Stomach (tissue), 9 donors: ENCODE data around the gene SEMA3A. TPM values are rescaled to one million over a fixed set of nuclear protein-coding genes. Genes with fewer than 3 reads are reported as not detected.

Source experiments
- DNase-seq, 2 donors: peaks; one replicate each; pipeline versions ENCODE4 v3.0.0 to v3.0.0-alpha.2; 2013 to 2019
- H3K27ac ChIP-seq, 5 donors: fragments of 200-600 bp in 4 of 5; sonication (generic) in 4 of 5; one replicate each; pipeline ENCODE4 v1.5.1; 2013 to 2019; ENCODE audit warnings: mild to moderate bottlenecking in 1 of 5, moderate library complexity in 1 of 5
- H3K27me3 ChIP-seq, 3 donors: fragments of 200-600 bp; sonication (generic); one replicate each; pipeline ENCODE4 v1.5.1; 2017 to 2019; ENCODE audit warnings: mixed run types in 1 of 3
- H3K36me3 ChIP-seq, 4 donors: fragments of 200-600 bp; sonication (generic); 1 replicate in 3 of 4; 2 replicates in 1 of 4; pipeline ENCODE4 v1.5.1; 2016 to 2019
- H3K4me1 ChIP-seq, 4 donors: fragments of 200-600 bp; sonication (generic); one replicate each; pipeline ENCODE4 v1.5.1; 2016 to 2019
- H3K4me3 ChIP-seq, 4 donors: fragments of 200-600 bp; sonication (generic) in 3 of 4; one replicate each; pipeline ENCODE4 v1.5.1; 2016 to 2019; ENCODE audit warnings: mild to moderate bottlenecking in 1 of 4
- H3K9me3 ChIP-seq, 4 donors: fragments of 200-600 bp; sonication (generic); one replicate each; pipeline ENCODE4 v1.5.1; 2016 to 2019
- EP300 ChIP-seq: sonication (generic); formaldehyde crosslinking; IDR thresholded peaks from one replicate; pipeline ENCODE4 v1.6.1; 2017; ENCODE audit warnings: antibody characterized with exemption
- POLR2A ChIP-seq, 4 donors: fragments of 450-650 bp; IDR thresholded peaks; one replicate each; pipeline ENCODE4 v1.6.1; 2016; ENCODE audit warnings: antibody characterized with exemption in 4 of 4, control low read depth in 2 of 4, mild to moderate bottlenecking in 1 of 4, moderate library complexity in 1 of 4
- POLR2AphosphoS5 ChIP-seq, 3 donors: sonication (generic); formaldehyde crosslinking; IDR thresholded peaks; one replicate each; pipeline ENCODE4 v1.6.1; 2016; ENCODE audit warnings: antibody characterized with exemption in 3 of 3
- WGBS, 5 donors: extraction: QIAGEN DNeasy Blood & Tissue Kit in 3 of 5; methylation state at CpG; one replicate each; pipeline versions ENCODE4 v1.1.5 to v1.1.7; 2013 to 2018; 5-methylcytosine and 5-hydroxymethylcytosine counted together
- intact Hi-C: fragments of 100-400 bp; cut with DNase I; formaldehyde crosslinking; loops from one replicate; pipeline ENCODE4 v1.15.1; 2023; ENCODE audit warnings: low total_unique reads
- polyA plus RNA-seq, 3 donors: library from polyadenylated mRNA; stranded (reverse); fragments of 200-250 nt; gene quantifications; one replicate each; pipeline ENCODE4 v1.2.3, GENCODE V29; 2013
- total RNA-seq, 5 donors: library from RNA; depleted of rRNA; stranded (reverse); fragments of >200 nt; gene quantifications; one replicate each; pipeline versions ENCODE4 v1.1.0 to v1.2.3, GENCODE V29; 2014 to 2016
- TF ChIP-seq, protein P1 (sequence below), 7 experiments: fragments of 450-650 bp in 4 of 7; fragments of 200-600 bp in 3 of 7; sonication (generic) in 3 of 7; IDR thresholded peaks; one replicate each; pipeline ENCODE4 v1.5.1; 2016 to 2019; ENCODE audit warnings: antibody characterized with exemption in 7 of 7, control low read depth in 2 of 7, mild to moderate bottlenecking in 1 of 7
- donor health status: healthy with polysubstance abuse.
- donor health status: Bipolar disorder and iron deficiency.
- donor health status: healthy.

Gene SEMA3A
- total and polyA plus RNA-seq, 8 donors = 0.31 to 34.8 (median 2.8) TPM

DNA sequence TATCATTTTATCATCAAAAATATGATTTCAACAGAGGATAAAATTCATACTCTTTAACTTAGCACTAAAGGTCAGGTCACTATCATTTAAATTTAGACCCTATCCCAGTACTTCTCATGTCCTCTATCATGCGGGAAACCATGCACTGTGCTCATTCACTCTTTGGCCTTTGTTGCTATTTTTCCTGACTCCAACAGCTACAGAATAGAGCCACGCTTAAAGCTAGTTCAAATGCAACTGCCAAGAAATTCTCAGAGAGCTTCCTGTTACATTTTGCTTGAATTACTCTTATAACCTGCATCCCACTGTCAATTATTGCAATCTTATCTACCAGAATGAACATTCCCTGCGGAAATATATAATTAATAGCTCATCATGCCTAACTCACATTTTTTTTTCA is 58.3 kb downstream of the SEMA3A start:
- Histone ChIP-seq H3K36me3 (no peaks in the 10 kb centered on the region), H3K27ac (no peak overlapping the region), H3K4me3 (no peak overlapping the region), H3K4me1 (no peaks in the 10 kb centered on the region), H3K27me3 (no peaks in the 10 kb centered on the region), H3K9me3 (no peaks in the 10 kb centered on the region)
- no peak for TF ChIP-seq POLR2A (IDR thresholded peaks at IDR 0.05)
- TF ChIP-seq, protein P1, sequence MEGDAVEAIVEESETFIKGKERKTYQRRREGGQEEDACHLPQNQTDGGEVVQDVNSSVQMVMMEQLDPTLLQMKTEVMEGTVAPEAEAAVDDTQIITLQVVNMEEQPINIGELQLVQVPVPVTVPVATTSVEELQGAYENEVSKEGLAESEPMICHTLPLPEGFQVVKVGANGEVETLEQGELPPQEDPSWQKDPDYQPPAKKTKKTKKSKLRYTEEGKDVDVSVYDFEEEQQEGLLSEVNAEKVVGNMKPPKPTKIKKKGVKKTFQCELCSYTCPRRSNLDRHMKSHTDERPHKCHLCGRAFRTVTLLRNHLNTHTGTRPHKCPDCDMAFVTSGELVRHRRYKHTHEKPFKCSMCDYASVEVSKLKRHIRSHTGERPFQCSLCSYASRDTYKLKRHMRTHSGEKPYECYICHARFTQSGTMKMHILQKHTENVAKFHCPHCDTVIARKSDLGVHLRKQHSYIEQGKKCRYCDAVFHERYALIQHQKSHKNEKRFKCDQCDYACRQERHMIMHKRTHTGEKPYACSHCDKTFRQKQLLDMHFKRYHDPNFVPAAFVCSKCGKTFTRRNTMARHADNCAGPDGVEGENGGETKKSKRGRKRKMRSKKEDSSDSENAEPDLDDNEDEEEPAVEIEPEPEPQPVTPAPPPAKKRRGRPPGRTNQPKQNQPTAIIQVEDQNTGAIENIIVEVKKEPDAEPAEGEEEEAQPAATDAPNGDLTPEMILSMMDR (IDR thresholded peaks at IDR 0.05) = no peak
- no peak for TF ChIP-seq EP300
- TF ChIP-seq POLR2AphosphoS5 (IDR thresholded peaks at IDR 0.05) = no peak
- intact Hi-C loops = no loop called here
- WGBS, 5 donors = 73 to 83% (median 78%) methylated on average over 3 of the region's 3 CpGs
- DNase-seq = peak in 1 of 2 donors; percentile 25

DNA sequence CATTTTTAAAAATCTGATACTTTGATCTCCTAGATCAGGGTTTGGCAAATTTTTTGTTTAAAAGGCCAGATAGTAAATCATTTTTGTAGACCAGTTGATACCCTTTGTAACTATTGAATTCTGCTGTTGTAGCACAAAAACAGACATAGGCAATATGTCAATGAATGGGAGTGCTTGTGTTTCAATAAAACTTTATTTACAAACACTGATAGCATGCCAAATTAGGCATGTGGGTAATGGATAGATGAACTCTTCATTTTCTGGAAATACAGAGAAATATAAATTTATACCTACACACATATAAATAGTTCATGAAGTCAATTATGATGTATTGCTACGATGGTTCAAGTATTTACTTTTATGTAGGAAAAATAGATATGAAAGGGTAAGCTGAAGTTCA is 60.4 kb downstream of the SEMA3A start:
- no peak for DNase-seq
- H3K36me3 ChIP-seq = no peaks in the 10 kb centered on the region
- H3K9me3 ChIP-seq = no peaks in the 10 kb centered on the region
- 82 to 94% (median 89%) methylated on average over 1 of the region's 1 CpG for WGBS, 5 donors
- no peak overlapping the region for H3K27ac ChIP-seq
- TF ChIP-seq POLR2AphosphoS5 (IDR thresholded peaks at IDR 0.05) = no peak
- TF ChIP-seq POLR2A (IDR thresholded peaks at IDR 0.05) = no peak
- H3K4me1 ChIP-seq = no peaks in the 10 kb centered on the region
- no peaks in the 10 kb centered on the region for H3K27me3 ChIP-seq
- intact Hi-C loops = no loop called here
- no peak overlapping the region for H3K4me3 ChIP-seq

DNA sequence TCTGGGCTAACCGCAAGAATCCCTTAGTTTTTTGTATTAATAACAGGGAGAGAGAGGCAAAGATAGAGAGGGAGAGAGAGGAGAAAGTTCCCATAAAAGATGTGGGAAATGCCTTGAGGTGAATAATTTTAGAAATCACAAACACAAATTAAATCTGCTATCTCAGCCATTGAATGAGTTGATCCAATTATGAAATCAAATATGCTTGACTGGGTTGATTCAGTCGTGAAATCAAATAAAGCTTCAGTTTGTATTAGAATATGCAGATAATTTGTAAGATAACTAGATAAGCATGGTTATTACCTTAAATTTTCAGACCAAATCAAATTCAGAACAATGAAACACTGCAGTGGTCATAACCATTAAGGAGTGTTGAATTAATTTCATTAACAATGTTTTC is 68.9 kb downstream of the SEMA3A start:
- Histone ChIP-seq H3K36me3 (no peaks in the 10 kb centered on the region), H3K27me3 (no peaks in the 10 kb centered on the region), H3K27ac (no peak overlapping the region), H3K4me3 (no peak overlapping the region), H3K4me1 (peaks cover 0 to 7% (median 0%) of the 10 kb centered on the region in 4 donors), H3K9me3 (no peaks in the 10 kb centered on the region)
- no peak for DNase-seq
- intact Hi-C loops = no loop called here
- no peak for TF ChIP-seq POLR2A (IDR thresholded peaks at IDR 0.05)
- no peak for TF ChIP-seq POLR2AphosphoS5 (IDR thresholded peaks at IDR 0.05)
- TF ChIP-seq EP300 = no peak
- TF ChIP-seq, protein P1 (IDR thresholded peaks at IDR 0.05) = no peak
- 62 to 83% (median 73%) methylated on average over 2 of the region's 2 CpGs for WGBS, 5 donors

DNA sequence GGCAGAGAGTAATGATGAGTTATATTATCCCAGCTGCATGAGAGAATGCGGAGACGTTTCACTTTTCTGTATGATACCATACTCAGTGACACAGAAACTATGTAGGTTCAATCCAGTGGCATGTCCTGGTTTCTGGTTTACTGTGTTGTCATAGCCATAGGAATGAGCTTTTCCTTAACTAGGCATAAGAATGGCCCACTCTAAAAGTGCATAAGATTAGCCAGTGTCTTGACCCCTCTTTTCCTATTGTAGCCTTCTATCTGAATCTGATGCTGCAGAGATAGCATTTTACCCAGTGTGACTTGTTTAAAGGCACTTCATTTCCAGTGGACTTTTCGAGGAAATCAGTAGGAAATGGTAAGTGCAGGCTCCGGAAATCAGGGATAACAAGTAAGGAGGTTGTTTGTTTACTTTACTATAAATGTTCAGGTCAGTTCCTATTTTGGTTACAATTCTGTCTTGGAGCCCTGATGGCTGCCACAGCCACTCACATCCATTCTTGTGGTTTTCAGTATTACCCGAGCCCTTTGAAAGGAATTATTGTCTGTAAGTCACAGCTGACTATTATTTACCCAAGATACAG is 70.5 kb downstream of the SEMA3A start:
- Histone ChIP-seq H3K9me3 (no peaks in the 10 kb centered on the region), H3K36me3 (no peaks in the 10 kb centered on the region), H3K27ac (no peak overlapping the region), H3K27me3 (no peaks in the 10 kb centered on the region), H3K4me3 (no peak overlapping the region), H3K4me1 (peaks cover 0 to 7% (median 0%) of the 10 kb centered on the region in 4 donors)
- intact Hi-C loops = no loop called here
- WGBS, 5 donors = 27 to 39% (median 36%) methylated on average over 5 of the region's 5 CpGs
- TF ChIP-seq, protein P1 (IDR thresholded peaks at IDR 0.05) = no peak
- TF ChIP-seq POLR2AphosphoS5 (IDR thresholded peaks at IDR 0.05) = no peak
- TF ChIP-seq POLR2A (IDR thresholded peaks at IDR 0.05) = no peak
- TF ChIP-seq EP300 = no peak
- no peak for DNase-seq

DNA sequence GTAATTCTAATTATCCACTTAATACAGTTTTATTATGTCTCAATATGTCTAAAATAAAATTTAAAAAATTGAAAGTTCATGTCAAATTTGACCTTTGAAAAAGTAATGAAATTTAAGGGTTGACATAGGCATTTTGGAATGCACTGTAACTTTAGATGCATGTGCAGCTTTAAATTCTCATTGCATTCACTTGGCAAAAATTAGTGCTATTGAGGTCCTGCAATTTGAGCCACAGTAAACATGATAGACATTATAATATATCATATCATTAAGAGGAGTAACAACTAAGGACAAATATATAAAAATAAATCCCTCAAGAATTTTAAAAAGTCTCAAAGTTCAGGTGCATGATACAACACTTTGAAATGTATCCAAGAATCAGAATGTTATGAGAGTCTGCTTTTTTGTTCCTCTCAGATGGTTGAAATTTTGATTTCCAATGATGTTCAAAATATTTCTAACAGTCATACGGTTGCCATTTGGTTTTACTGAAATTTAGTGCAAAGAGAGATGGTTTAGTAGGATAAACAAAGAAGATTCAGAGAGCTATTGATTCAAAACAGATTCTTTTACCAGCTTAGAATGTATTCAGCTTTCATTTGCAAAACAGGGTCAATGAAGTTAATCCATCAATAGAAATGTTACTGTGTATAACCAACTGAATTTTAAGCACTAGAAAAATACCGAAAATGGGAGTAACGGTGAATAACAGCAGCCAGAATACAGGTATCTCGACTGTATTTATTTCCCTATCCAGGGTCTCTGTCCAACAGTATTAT is 71.8 kb downstream of the SEMA3A start:
- H3K27ac ChIP-seq = no peak overlapping the region
- WGBS, 5 donors = 89 to 96% (median 92%) methylated on average over 4 of the region's 4 CpGs
- TF ChIP-seq, protein P1 (IDR thresholded peaks at IDR 0.05) = no peak
- TF ChIP-seq EP300 (no peak), POLR2A (IDR thresholded peaks at IDR 0.05) (no peak), POLR2AphosphoS5 (IDR thresholded peaks at IDR 0.05) (no peak)
- H3K36me3 ChIP-seq = no peaks in the 10 kb centered on the region
- peaks cover 0 to 7% (median 0%) of the 10 kb centered on the region in 4 donors for H3K4me1 ChIP-seq
- H3K4me3 ChIP-seq = no peak overlapping the region
- H3K27me3 ChIP-seq = no peaks in the 10 kb centered on the region
- intact Hi-C loops = no loop called here
- DNase-seq = no peak
- no peaks in the 10 kb centered on the region for H3K9me3 ChIP-seq
